ENCODE data around the gene NPPC.

- TF ChIP-seq EZH2 (IDR thresholded peaks at IDR 0.05; ENCODE audit: insufficient read depth, low read length) (no peak), CTCF (IDR thresholded peaks at IDR 0.05; ENCODE audit: insufficient read depth, low read depth, low read length) (no peak)
Measured at GRCh38 chr2:231922311-231923009, 3.7 kb downstream of the NPPC start.

Measured in astrocyte (in vitro differentiated cells and primary cell).